Endothelial cell of umbilical vein (primary cell): ENCODE measurements around the gene PSMB9. TPM values are rescaled to one million over a fixed set of nuclear protein-coding genes. Genes with fewer than 3 reads are reported as not detected.

Experiments used
- BruUV-seq: library from RNA; stranded (reverse); fragments of 400-500 nt; replicated peaks from 2 replicates; lab custom pipeline; 2021; lab: Mats Ljungman, UMichigan
- CTCF ChIA-PET: fragments of 300-600, 350-600 bp; sonication (Branson Sonifier 250); formaldehyde crosslinking; loops from one replicate; lab custom pipeline; 2021; ENCODE audit warnings: antibody characterized with exemption, inconsistent platforms; lab: Charles Lee
- POLR2A ChIA-PET: fragments of 300-600, 350-600 bp; sonication (Branson Sonifier 250); formaldehyde crosslinking; loops from one replicate; lab custom pipeline; 2021; ENCODE audit warnings: antibody characterized with exemption, inconsistent platforms; lab: Charles Lee
- DNase-seq: peaks from one replicate; pipeline ENCODE4 v3.0.0-alpha.2; 2011; ENCODE audit warnings: low read depth, low spot score
- FAIRE-seq: peaks from 2 replicates; lab custom pipeline; 2011; peaks lifted over from hg19 to GRCh38; lab: Jason Lieb, UNC
- H2AFZ ChIP-seq: 2 replicates; pipeline ENCODE4 v1.6.0; 2012; ENCODE audit warnings: low read depth, low read length, control low read depth, inconsistent platforms
- H3K27ac ChIP-seq: 2 replicates; pipeline ENCODE4 v1.5.1; 2011; ENCODE audit warnings: low read depth, mild to moderate bottlenecking, control low read depth, low read length, moderate library complexity; ENCODE audit not compliant: insufficient read depth
- H3K27me3 ChIP-seq, 2 experiments: 2 replicates each; pipeline versions ENCODE4 v1.6.0 to v1.6.1; 2011; ENCODE audit warnings: low read length in 2 of 2, mixed read lengths in 1 of 2; ENCODE audit not compliant: control insufficient read depth in 2 of 2, insufficient read depth in 2 of 2
- H3K36me3 ChIP-seq, 2 experiments: 2 replicates in 1 of 2; 3 replicates in 1 of 2; pipeline ENCODE4 v1.5.1; 2011; ENCODE audit warnings: low read length in 2 of 2, mild to moderate bottlenecking in 1 of 2, moderate library complexity in 1 of 2; ENCODE audit not compliant: control insufficient read depth in 2 of 2, insufficient read depth in 2 of 2; ENCODE audit errors: extremely low read depth in 1 of 2
- H3K4me1 ChIP-seq: 3 replicates; pipeline ENCODE4 v1.5.1; 2011; ENCODE audit warnings: mild to moderate bottlenecking, low read length; ENCODE audit not compliant: control insufficient read depth, insufficient read depth; ENCODE audit errors: extremely low read depth
- H3K4me2 ChIP-seq: 2 replicates; pipeline ENCODE4 v1.6.1; 2011; ENCODE audit warnings: low read length, control low read depth, mixed read lengths; ENCODE audit not compliant: insufficient read depth
- H3K4me3 ChIP-seq, 3 experiments: fragments of 200-600 bp in 1 of 3; sonication (generic), shearing (Covaris generic) in 1 of 3; replicated peaks in 1 of 3; 2 replicates each; pipeline ENCODE4 v1.5.1; 2011 to 2016; ENCODE audit warnings: control low read depth in 3 of 3, low read length in 3 of 3, mild to moderate bottlenecking in 2 of 3, inconsistent platforms in 1 of 3, low read depth in 1 of 3, moderate library complexity in 1 of 3; ENCODE audit not compliant: insufficient read depth in 1 of 3
- H3K79me2 ChIP-seq: 2 replicates; pipeline ENCODE4 v1.6.0; 2012; ENCODE audit warnings: low read length, inconsistent platforms; ENCODE audit not compliant: control insufficient read depth, insufficient read depth
- H3K9ac ChIP-seq: replicated peaks from 2 replicates; pipeline ENCODE3; 2011; ENCODE audit warnings: low read length, control low read depth; ENCODE audit not compliant: insufficient read depth; ENCODE audit errors: extremely low read depth
- H3K9me1 ChIP-seq: replicated peaks from 3 replicates; pipeline ENCODE4 v1.6.0; 2011; ENCODE audit warnings: mild to moderate bottlenecking, low read length; ENCODE audit not compliant: control insufficient read depth, insufficient read depth; ENCODE audit errors: extremely low read depth
- H3K9me3 ChIP-seq: replicated peaks from 2 replicates; pipeline ENCODE4 v1.5.1; 2012; ENCODE audit warnings: low read length, inconsistent platforms; ENCODE audit not compliant: control insufficient read depth, insufficient read depth
- H4K20me1 ChIP-seq: replicated peaks from 2 replicates; pipeline ENCODE3; 2011; ENCODE audit warnings: mild to moderate bottlenecking, low read length; ENCODE audit not compliant: control insufficient read depth, insufficient read depth; ENCODE audit errors: extremely low read depth
- CTCF ChIP-seq, 2 donors: IDR thresholded peaks; 1 replicate in 1 of 2; 2 replicates in 1 of 2; pipeline ENCODE4 v1.5.1; 2011; ENCODE audit warnings: low read length in 2 of 2, mild to moderate bottlenecking in 2 of 2, moderate library complexity in 2 of 2, control low read depth in 1 of 2, inconsistent platforms in 1 of 2, low read depth in 1 of 2; ENCODE audit not compliant: insufficient read depth in 1 of 2; ENCODE audit errors: extremely low read depth in 1 of 2
- EZH2 ChIP-seq: IDR thresholded peaks from 2 replicates; pipeline ENCODE4 v1.6.1; 2012; ENCODE audit warnings: borderline replicate concordance, low read depth, mild to moderate bottlenecking, moderate library complexity, low read length, inconsistent platforms; ENCODE audit not compliant: severe bottlenecking
- FOS ChIP-seq: IDR thresholded peaks from 2 replicates; pipeline ENCODE4 v1.6.1; 2011; ENCODE audit warnings: mild to moderate bottlenecking, low read length, moderate library complexity, borderline replicate concordance; ENCODE audit not compliant: insufficient read depth
- MYC ChIP-seq: IDR thresholded peaks from one replicate; pipeline ENCODE4 v1.6.1; 2011; ENCODE audit warnings: mild to moderate bottlenecking, low read depth, low read length
- POLR2A ChIP-seq: IDR thresholded peaks from 2 replicates; pipeline ENCODE4 v1.6.1; 2012; ENCODE audit warnings: low read depth, mild to moderate bottlenecking, control low read depth, low read length
- POLR2AphosphoS5 ChIP-seq: IDR thresholded peaks from 2 replicates; pipeline ENCODE4 v1.6.1; 2012; ENCODE audit warnings: low read depth, mild to moderate bottlenecking, control low read depth, low read length, moderate library complexity; ENCODE audit not compliant: insufficient read depth
- dilution Hi-C: fragments of 300-500 bp; cut with MboI; formaldehyde crosslinking; loops from one replicate; pipeline ENCODE4 v1.15.0; 2019; ENCODE audit warnings: low sequenced_read_pairs; ENCODE audit not compliant: extremely low pct_ligation_motif_present
- intact Hi-C: fragments of 100-400 bp; cut with micrococcal nuclease; formaldehyde crosslinking; loops from one replicate; pipeline ENCODE4 v1.10.0; 2022
- polyA plus RNA-seq, 4 experiments: library from polyadenylated mRNA; depleted of rRNA in 3 of 4; stranded (reverse) in 3 of 4; unstranded in 1 of 4; fragments of >200 nt; gene quantifications; 2 replicates each; pipeline versions ENCODE4 v1.2.1 to v1.2.3, GENCODE V29; 2011 to 2012; ENCODE audit warnings: missing spikeins in 1 of 4
- total RNA-seq: library from RNA; stranded (reverse); gene quantifications from 2 replicates; pipeline ENCODE4 v1.2.3, GENCODE V29; 2021
- TF ChIP-seq, protein P1 (sequence below): IDR thresholded peaks from 2 replicates; pipeline ENCODE4 v1.6.1; 2011; ENCODE audit not compliant: insufficient read depth, insufficient read length

The PSMB9 gene
- total and polyA plus RNA-seq, 2 donors (not counting 3 experiments of a cell fraction or from before 2014, with no cell fraction given) = 6.3 TPM

GRCh38 chr6:32818867-32819266, 35.1 kb upstream of the PSMB9 start:
- ChIA-PET CTCF (interaction anchor here (2.3 kb wide), 1 partner anchor 49 kb away, joined by 10 read pairs; no protein-coding TSS in a partner anchor), POLR2A (no interaction called here)
- no peaks in the 10 kb centered on the region for H3K4me1 ChIP-seq
- dilution Hi-C loops (no loop called here), intact Hi-C loops (no loop called here)
- no peak overlapping the region for H3K4me2 ChIP-seq
- H2AFZ ChIP-seq = no peak overlapping the region
- no peaks in the 10 kb centered on the region for H3K36me3 ChIP-seq
- no peaks in the 10 kb centered on the region for H3K79me2 ChIP-seq
- FAIRE-seq = no peak
- no peak overlapping the region for H3K4me3 ChIP-seq
- no peak overlapping the region for H3K9ac ChIP-seq
- H4K20me1 ChIP-seq = no peaks in the 10 kb centered on the region
- TF ChIP-seq, protein P1, sequence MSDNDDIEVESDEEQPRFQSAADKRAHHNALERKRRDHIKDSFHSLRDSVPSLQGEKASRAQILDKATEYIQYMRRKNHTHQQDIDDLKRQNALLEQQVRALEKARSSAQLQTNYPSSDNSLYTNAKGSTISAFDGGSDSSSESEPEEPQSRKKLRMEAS = no peak
- TF ChIP-seq FOS (no peak), EZH2 (no peak), POLR2A (no peak), MYC (no peak), CTCF (IDR thresholded peaks at IDR 0.05; ENCODE audit: extremely low read depth in 1 of 2, insufficient read depth in 1 of 2, low read depth in 1 of 2, low read length in 2 of 2) (no peak), POLR2AphosphoS5 (no peak)
- H3K9me3 ChIP-seq = no peaks in the 10 kb centered on the region
- no TSS peak for BruUV-seq
- no peak overlapping the region for H3K27ac ChIP-seq
- H3K9me1 ChIP-seq = no peaks in the 10 kb centered on the region
- no peak for DNase-seq
- H3K27me3 ChIP-seq = peaks cover 0 to 8% of the 10 kb centered on the region in 2 experiments
